ENCODE results near the gene POLR1B.
"Not testable (repeated sequence)": the region's sequence is repeated elsewhere in the genome, so short reads cannot be mapped to it uniquely, and the experiment has no call there.

POLR1B gene

DNA sequence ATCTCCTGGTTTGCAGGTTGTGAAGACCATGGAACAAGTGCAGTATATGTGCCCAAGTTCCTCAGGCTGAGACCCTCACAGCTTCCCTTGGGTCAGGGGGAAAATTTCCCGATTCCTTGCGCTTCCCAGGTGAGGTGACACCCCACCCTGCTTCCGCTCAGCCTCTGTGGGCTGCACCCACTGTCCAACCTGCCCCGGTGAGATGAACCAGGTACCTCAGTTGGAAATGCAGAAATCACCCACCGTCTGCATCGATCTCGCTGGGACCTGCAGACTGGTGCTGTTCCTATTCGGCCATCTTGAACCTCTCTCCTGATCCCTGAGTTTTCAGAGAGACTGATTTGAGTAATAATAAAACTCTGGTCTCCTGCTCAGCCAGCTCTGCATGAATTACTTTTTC lies 72.8 kb downstream of the POLR1B start:
- TF ChIP-seq, protein P1, sequence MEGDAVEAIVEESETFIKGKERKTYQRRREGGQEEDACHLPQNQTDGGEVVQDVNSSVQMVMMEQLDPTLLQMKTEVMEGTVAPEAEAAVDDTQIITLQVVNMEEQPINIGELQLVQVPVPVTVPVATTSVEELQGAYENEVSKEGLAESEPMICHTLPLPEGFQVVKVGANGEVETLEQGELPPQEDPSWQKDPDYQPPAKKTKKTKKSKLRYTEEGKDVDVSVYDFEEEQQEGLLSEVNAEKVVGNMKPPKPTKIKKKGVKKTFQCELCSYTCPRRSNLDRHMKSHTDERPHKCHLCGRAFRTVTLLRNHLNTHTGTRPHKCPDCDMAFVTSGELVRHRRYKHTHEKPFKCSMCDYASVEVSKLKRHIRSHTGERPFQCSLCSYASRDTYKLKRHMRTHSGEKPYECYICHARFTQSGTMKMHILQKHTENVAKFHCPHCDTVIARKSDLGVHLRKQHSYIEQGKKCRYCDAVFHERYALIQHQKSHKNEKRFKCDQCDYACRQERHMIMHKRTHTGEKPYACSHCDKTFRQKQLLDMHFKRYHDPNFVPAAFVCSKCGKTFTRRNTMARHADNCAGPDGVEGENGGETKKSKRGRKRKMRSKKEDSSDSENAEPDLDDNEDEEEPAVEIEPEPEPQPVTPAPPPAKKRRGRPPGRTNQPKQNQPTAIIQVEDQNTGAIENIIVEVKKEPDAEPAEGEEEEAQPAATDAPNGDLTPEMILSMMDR (IDR thresholded peaks at IDR 0.05; ENCODE audit: borderline replicate concordance, insufficient read depth, low read depth, low read length): no peak

DNA sequence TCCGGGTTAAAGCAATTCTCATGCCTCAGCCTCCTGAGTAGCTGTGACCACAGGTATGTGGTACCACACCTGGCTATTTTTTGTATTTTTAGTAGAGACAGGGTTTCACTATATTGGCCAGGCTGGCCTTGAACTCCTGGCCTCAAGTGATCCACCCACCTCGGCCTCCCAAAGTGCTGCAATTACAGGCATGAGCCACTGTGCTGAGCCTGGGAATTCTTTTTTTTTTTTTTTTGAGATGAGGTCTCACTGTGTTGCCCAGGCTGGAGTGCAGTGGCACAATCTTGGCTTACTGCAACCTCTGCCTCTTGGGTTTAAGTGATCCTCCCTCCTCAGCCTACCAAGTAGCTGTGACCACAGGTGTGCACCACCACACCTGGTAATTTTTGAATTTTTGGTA lies 73.5 kb downstream of the POLR1B start:
- not testable (repeated sequence) for H3K4me3 ChIP-seq (ENCODE audit: low read depth, low read length)

More for the DNA sequence above, 72.8 kb downstream of the POLR1B start:
- H3K4me3 ChIP-seq (ENCODE audit: low read depth, low read length): no peak overlapping the region

- H3K4me3 ChIP-seq (ENCODE audit: low read depth, low read length): no peak overlapping the region
- TF ChIP-seq, protein P1 (IDR thresholded peaks at IDR 0.05; ENCODE audit: borderline replicate concordance, insufficient read depth, low read depth, low read length): no peak
Measured at GRCh38 chr2:112618383-112618782, 76.1 kb downstream of the POLR1B start.

DNA sequence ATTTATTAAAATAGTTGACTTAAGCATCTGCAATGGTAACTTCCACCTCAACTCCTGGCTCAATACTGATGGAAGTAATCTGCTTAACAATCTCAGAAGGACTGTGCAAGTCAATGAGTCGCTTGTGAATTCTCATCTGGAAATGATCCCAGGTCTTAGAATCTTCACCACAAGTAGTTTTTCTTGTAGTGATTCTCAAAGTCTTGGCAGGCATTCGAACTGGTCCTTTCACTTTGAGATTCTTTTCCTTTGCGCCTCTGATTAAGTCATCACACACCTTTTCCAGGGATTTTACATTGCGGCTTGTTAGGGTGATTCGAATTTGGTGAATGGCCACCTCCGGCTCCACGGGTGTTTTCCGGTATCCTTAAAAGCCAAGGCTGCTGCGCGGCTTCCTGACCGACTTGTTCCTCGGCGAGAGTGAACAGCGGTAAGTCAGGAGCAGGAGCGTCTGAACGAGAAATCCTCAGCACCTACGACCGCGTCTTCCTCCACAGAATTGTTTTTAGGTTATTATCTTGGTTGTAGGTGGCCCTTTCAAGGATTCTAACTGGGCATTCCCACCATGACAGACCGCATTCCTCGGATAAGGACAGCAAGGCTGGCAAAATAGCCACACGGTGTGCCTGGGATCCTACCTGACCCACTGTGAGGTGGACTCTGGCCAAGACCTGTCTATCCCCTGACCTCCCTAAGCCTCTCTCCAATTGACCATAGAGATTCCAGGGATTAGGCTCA lies 79.7 kb downstream of the POLR1B start:
- no peak overlapping the region for H3K4me3 ChIP-seq (ENCODE audit: low read depth, low read length)
- TF ChIP-seq, protein P1 (IDR thresholded peaks at IDR 0.05; ENCODE audit: borderline replicate concordance, insufficient read depth, low read depth, low read length): no peak

- H3K4me3 ChIP-seq (ENCODE audit: low read depth, low read length): no peak overlapping the region
- TF ChIP-seq, protein P1 (IDR thresholded peaks at IDR 0.05; ENCODE audit: borderline replicate concordance, insufficient read depth, low read depth, low read length): no peak
Measured at GRCh38 chr2:112622528-112622849, 80.2 kb downstream of the POLR1B start.

- TF ChIP-seq, protein P1 (IDR thresholded peaks at IDR 0.05; ENCODE audit: borderline replicate concordance, insufficient read depth, low read depth, low read length): no peak
- no peak overlapping the region for H3K4me3 ChIP-seq (ENCODE audit: low read depth, low read length)
Measured at GRCh38 chr2:112623913-112624777, 81.9 kb downstream of the POLR1B start.

DNA sequence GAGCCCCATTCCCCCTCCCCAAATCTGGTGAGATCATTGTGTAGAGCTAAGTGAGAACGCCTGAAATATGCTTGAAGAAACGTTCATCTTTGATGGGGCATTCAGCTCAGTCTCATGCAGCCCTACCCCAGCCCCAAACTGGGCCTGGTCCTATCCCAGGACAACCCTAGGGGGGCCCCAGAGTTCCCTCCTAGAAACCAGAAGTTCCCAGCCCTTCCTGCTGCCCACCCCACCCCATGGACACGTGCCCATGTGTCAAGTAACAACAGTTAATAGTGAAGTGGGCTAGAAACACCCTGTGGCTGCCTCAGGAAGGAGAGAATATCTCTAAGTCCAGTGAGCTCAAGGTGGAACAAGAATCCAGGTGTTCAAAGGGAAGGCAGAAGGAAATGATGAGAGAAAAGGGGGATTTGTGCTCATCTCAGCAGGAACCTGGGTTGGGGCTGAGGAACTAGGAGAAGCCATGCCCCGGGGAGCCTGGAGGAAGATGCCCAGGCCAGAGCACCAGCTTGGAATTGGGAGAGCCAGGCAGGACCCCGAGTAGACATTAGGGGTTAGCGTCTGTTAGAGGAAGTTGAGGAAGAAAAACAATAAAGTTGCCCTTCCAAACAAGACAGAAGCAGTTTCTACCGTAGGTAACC lies 83.3 kb downstream of the POLR1B start:
- TF ChIP-seq, protein P1 (IDR thresholded peaks at IDR 0.05; ENCODE audit: borderline replicate concordance, insufficient read depth, low read depth, low read length): no peak
- H3K4me3 ChIP-seq (ENCODE audit: low read depth, low read length): no peak overlapping the region

All from GM12875 (cell line).